A549 treated with GW870086 at 1 μM for 4 hours (cell line): ENCODE results near the gene GPX1. TPM values are rescaled to one million over a fixed set of nuclear protein-coding genes. Genes with fewer than 3 reads are reported as not detected.

Experiments used
- total RNA-seq: library from RNA; stranded (reverse); fragments of 200-300 nt; extraction: Qiagen RNA extraction; gene quantifications from 5 replicates; pipeline ENCODE4 v1.2.3, GENCODE V29; 2022; ENCODE audit warnings: low read depth

Gene GPX1
- 277 to 306 TPM (median 292 TPM) in 5 replicates for total RNA-seq

GRCh38 chr3:49358217-49358883 lies at the start of gene GPX1:
TSS of gene GPX1 (minus strand) at chr3:49358353. CDS start at chr3:49358278, 75 bp downstream.

GRCh38 chr3:49339941-49340800 lies 18.0 kb downstream of the GPX1 start, which contains the start of gene USP4:
TSS of gene USP4 (minus strand) at chr3:49340053. CDS start at chr3:49340024, 29 bp downstream.

Other genes with a start within 250 kb of the GPX1 start
- 17.5 to 23.3 TPM (median 21.3 TPM) in 5 replicates for gene USP19, start 237.5 kb downstream of the GPX1 start, total RNA-seq
- 86.4 to 110 TPM (median 98.1 TPM) in 5 replicates for gene LAMB2, start 225.3 kb downstream of the GPX1 start, total RNA-seq
- gene CCDC71, start 192.0 kb downstream of the GPX1 start, total RNA-seq: 11.0 to 14.9 TPM (median 12.2 TPM) in 5 replicates
- 4.6 to 6.7 TPM (median 4.9 TPM) in 5 replicates for gene KLHDC8B, start 186.8 kb downstream of the GPX1 start, total RNA-seq
- 1.5 to 2.1 TPM (median 1.8 TPM) in 5 replicates for gene C3orf62, start 81.1 kb downstream of the GPX1 start, total RNA-seq
- gene USP4, start 18.3 kb downstream of the GPX1 start, total RNA-seq: 11.7 to 14.8 TPM (median 14.7 TPM) in 5 replicates
- 453 to 522 TPM (median 468 TPM) in 5 replicates for gene RHOA, start 53.6 kb upstream of the GPX1 start, total RNA-seq
- gene TCTA, start 54.1 kb upstream of the GPX1 start, total RNA-seq: 20.6 to 24.3 TPM (median 22.0 TPM) in 5 replicates
- gene AMT, start 64.1 kb upstream of the GPX1 start, total RNA-seq: 0.19 to 0.60 TPM (median 0.42 TPM) in 5 replicates
- 5.1 to 7.0 TPM (median 6.2 TPM) in 5 replicates for gene NICN1, start 71.0 kb upstream of the GPX1 start, total RNA-seq
- gene DAG1, start 111.9 kb upstream of the GPX1 start, total RNA-seq: 45.8 to 67.0 TPM (median 60.6 TPM) in 5 replicates
- gene BSN, start 196.1 kb upstream of the GPX1 start, total RNA-seq: 0.05 to 0.22 TPM (median 0.15 TPM) in 5 replicates